NCI-H2196 treated with DMSO at 0.1 percent for 48 hours (cell line): ENCODE data around the gene POLR2I.
"Not testable (repeated sequence)": the region's sequence is repeated elsewhere in the genome, so short reads cannot be mapped to it uniquely, and the experiment has no call there.

Experiments used
- DNase-seq: peaks from one replicate; lab custom pipeline; 2025; ENCODE audit not compliant: unreplicated experiment; lab: John Stamatoyannopoulos, UW

POLR2I gene

GRCh38 chr19:36101550-36102327, 12.9 kb downstream of the POLR2I start:
- DNase-seq: no peak

GRCh38 chr19:36100476-36100875, 14.2 kb downstream of the POLR2I start:
- no peak for DNase-seq

- no peak for DNase-seq
Measured at GRCh38 chr19:36099166-36099785, 15.4 kb downstream of the POLR2I start.

DNA sequence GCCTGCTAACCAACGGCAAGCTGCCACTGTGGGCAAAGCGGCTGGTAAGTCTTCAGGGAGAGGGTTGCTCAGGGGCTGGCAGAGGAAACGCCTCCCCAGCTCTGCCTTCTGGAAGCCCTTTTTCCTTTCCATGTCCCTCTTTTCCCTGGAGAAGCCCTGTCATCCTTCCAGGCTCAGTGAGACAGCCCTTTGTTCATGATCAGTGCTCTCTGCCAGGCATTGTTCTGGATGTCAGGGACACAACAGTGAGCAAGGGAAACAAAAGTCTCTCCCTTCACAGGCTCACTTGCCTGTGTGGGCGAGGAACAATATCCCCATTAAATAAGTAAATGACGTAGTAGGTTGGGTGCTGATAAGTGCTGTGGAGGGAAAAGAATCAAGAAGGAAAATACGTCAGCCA, 17.6 kb downstream of the POLR2I start:
- no peak for DNase-seq

DNA sequence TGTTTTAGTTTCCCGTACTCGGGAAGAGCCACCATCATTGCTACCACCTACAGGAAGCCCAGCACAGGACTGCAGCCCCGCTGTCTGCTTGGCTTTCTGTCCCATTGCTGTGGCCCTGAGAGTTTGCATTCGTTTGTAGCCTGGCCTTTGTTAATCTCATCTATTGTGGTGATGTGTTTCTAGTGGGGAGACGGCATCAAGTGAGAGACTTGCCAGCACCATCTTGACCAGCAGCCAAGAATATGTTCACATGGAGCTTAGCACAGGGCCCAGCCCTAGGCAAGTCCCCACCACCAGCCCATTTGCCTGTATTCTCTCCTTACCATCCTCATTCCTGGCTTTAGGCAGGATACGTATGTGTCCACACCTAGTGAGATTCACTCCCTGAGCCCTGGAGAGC, 21.0 kb downstream of the POLR2I start:
- DNase-seq: no peak

DNA sequence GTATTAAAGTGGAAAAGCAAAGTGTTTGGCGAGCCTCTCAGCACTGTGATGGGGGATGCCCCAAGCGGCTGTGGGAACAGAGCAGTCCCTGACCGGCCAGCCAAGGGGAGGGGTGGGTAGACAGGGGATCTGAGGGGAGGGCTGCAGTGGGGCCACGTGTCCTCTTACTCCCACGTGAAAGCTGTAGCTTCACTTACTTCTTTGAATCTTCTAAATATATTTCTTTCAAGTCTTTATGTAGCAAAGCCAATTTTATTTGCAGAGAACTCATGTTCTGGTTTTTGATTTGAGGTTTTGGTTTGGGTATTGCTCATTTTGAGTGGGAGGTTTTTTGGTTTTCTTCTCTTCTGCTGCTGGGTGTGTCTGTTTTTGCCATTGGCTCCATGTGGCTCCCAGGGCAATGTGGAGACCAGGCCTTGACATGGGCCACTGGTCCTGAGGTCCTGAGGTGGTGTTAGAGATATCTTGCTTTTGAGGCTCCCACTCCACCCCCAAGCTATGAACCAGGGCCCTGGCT, 21.5 kb downstream of the POLR2I start:
- DNase-seq: no peak

DNA sequence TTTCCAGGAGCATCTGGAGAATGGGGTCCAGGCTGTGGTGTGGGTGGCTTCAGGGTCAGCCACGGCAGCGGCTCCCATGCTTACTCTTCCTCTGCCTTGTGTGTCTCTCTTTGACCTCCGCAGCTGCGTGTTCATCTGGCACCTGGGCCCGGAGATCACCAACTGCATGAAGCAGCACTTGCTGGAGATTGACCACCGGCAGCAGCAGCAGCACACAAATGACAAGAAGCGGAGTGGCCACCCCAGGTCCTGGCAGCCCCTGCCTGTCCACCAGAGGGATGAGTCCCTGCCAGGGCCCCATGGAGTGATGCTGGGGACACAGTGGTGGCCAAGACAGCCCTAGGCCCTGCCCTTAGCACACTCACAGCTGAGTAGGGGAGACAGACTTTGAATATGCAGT, 22.1 kb downstream of the POLR2I start:
- no peak for DNase-seq

DNA sequence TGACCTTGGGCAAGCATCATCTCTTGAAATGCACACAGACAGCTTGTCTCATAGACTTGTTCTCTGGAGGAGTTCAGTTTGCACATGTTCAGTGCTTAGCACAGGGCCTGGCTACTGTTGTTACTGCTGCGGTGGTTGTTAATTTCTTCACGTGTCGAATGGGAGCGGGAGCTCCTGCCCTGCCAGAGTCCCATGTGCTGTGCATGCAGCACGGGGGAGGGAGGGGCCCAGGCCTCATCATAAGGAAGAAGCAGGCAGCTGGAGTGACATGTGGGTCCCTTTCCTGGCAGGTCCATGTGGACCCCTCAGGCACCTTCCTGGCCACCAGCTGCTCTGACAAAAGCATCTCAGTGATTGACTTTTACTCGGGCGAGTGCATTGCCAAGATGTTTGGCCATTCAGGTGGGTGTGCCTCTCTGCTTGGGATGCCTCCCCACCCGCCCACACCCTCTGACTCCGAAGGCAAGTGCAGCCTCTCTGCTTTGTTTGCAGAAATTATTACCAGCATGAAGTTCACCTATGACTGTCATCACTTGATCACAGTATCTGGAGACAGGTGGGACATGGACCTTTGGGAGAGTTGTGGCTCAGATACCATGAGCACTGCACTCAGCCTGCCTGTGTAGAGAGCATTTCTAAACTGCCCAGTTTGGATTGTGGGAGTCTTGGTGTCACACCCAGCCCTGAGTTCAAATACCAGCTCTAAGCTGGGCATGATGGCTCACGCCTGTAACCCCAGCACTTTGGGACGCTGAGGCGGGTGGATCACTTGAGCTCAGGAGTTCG, 23.6 kb downstream of the POLR2I start:
- DNase-seq: no peak

- DNase-seq: no peak
Measured at GRCh38 chr19:36089847-36090246, 24.8 kb downstream of the POLR2I start.

DNA sequence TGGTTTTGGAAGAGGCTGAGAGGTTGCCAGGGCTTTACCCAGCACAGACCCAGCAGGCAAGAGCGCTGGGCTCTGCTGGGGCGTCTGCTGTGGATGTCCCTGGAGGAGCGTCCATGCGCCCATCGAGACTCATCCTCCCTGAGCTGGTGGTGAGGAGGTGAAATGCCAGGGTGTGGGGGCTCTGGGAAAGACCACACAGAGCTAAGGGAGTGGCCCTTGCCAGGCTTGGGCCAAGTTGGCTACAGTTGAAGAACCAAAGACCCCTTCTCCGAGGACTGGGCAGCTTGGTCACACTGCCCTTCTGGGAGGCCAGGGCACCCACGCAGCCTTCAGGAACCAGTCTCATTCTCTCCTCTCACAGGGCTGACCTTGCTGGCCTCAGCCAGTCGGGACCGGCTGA, 28.3 kb downstream of the POLR2I start:
- DNase-seq: no peak

- no peak for DNase-seq
Measured at GRCh38 chr19:36084231-36085009, 30.3 kb downstream of the POLR2I start.

DNA sequence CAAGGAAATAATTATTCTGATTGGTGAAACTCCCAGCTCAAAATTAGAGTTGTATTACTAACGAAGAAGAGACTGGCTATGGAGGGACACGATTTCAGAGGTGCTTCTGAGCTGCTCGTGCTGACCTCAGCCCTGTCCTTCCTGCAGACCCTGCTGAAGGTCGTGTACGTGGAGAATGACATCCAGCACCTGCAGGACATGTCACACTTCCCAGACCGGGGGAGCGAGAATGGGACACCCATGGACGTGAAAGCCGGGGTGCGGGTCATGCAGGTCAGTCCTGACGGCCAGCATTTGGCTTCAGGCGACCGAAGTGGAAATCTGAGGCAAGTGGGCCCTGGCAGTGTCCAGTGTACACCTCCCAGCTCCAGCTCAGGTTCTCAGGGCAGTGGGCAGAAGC, 31.8 kb downstream of the POLR2I start:
- no peak for DNase-seq

GRCh38 chr19:36081894-36082293, 32.8 kb downstream of the POLR2I start:
- no peak for DNase-seq

GRCh38 chr19:36081385-36081784, 33.3 kb downstream of the POLR2I start:
- DNase-seq: no peak

DNA sequence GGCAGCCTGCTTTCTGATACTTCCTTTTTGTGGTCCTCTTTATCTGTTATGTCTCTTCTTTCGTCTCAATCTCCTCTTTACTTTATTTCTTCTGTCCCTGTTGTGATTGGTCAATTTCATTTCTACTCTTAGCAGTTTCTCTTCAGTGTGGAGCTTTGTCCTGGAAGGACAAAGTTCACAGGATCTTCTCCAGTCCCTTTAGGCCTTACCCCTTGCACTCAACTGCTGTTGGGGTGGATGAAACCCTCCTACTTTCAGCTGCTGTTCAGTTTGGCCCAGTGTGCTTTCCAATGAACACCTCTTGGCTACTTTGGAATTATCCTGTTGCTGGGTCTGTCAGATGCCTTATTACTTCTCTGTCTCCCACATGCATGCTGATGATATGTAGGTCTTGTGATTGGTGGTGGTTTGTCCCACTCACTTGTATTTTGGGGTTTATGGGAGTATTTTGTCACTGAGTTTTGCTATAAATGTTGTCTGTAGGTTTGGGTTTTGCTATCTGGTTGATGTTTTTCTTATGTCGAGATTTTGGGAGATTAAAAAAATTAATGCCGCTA, 35.2 kb downstream of the POLR2I start:
- no peak for DNase-seq

- no peak for DNase-seq
Measured at GRCh38 chr19:36073121-36073876, 41.4 kb downstream of the POLR2I start.

DNA sequence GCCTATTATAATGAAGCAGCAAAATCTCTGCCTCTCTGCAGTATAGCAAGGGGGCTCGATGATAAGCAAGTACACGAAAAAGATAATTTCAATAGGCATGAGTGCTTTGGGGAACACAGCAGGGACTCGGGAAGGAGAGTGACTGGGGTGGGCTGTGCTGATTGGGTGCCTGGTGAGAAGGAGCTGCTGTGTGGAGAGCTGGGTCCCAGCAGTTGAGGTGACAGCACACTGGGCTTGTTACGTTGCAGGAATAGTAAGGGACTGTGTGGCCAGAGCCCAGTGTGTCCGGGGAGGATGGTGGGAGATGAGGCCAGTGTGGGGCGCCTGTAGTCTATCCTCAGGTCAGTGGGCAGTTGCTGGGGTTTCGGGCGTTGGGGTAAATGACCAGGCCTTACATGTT, 42.6 kb downstream of the POLR2I start:
- no peak for DNase-seq

DNA sequence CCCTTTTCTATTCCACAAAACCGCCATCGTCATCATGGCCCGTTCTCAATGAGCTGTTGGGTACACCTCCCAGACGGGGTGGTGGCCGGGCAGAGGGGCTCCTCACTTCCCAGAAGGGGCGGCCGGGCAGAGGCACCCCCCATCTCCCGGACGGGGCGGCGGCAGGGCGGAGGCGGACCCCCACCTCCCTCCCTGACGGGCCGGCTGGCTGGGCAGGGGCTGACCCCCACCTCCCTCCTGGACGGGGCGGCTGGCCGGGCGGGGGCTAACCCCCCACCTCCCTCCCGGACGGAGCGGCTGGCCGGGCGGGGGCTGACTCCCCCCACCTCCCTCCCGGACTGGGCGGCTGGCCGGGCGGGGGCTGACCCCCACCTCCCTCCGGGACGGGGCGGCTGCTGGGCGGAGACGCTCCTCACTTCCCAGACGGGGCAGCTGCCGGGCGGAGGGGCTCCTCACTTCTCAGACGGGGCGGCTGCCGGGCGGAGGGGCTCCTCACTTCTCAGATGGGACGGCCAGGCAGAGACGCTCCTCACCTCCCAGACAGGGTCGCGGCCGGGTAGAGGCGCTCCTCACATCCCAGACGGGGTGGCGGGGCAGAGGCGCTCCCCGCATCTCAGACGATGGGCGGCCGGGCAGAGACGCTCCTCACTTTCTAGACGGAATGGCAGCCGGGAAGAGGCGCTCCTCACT, 45.7 kb downstream of the POLR2I start:
- not testable (repeated sequence) for DNase-seq

DNA sequence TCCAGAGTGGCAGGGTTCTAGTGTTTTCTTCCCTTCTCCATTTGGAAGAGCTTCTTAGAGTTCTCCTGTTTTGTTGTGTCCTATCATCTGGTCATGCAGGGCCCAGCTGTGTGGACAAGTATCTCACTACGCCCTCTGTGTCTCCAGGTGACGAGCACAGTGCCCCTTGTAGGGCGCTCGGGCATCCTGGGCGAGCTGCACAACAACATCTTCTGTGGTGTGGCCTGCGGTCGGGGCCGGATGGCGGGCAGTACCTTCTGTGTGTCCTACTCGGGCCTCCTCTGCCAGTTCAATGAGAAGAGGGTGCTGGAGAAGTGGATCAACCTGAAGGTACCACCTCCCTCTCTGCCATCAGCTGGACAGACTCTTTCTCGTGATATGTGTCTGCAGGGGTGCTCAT, 47.0 kb downstream of the POLR2I start:
- DNase-seq: no peak
